ENCODE results near the gene DUSP15.

The DUSP15 gene

GRCh38 chr20:31866221-31866620 is 4.1 kb downstream of the DUSP15 start:
- Histone ChIP-seq H2AK5ac (ENCODE audit: low read depth, low read length) (no peak overlapping the region), H3K4me3 (ENCODE audit: low read length in 2 of 2) (no peak overlapping the region), H3K36me3 (replicated peaks in 1 of 2; ENCODE audit: control insufficient read depth in 2 of 2, insufficient read depth in 2 of 2, low read length in 2 of 2) (peaks cover 0 to 40% of the 10 kb centered on the region in 2 donors), H2BK12ac (ENCODE audit: low read length) (no peak overlapping the region), H2AFZ (ENCODE audit: low read length) (no peak overlapping the region), H3K23ac (ENCODE audit: low read depth, low read length, poor library complexity) (no peak overlapping the region), H3K9ac (ENCODE audit: low read depth, low read length, poor library complexity) (no peak overlapping the region), H3K27me3 (ENCODE audit: control insufficient read depth in 3 of 3, insufficient read depth in 3 of 3, low read depth in 1 of 3, low read length in 3 of 3) (peaks cover 0 to 25% (median 5%) of the 10 kb centered on the region in 3 experiments), H3K14ac (ENCODE audit: low read length) (no peak overlapping the region), H4K91ac (ENCODE audit: low read depth, low read length, poor library complexity) (no peak overlapping the region), H4K8ac (ENCODE audit: low read depth, low read length) (no peak overlapping the region), H3K4me2 (ENCODE audit: insufficient read depth, low read length, poor library complexity, severe bottlenecking) (no peak overlapping the region), H2BK15ac (ENCODE audit: low read length) (no peak overlapping the region), H3K9me3 (replicated peaks in 1 of 2; ENCODE audit: control insufficient read depth in 2 of 2, insufficient read depth in 1 of 2, low read depth in 1 of 2, low read length in 2 of 2) (peaks cover 0 to 1% of the 10 kb centered on the region in 2 donors), H3K4ac (ENCODE audit: low read length) (no peak overlapping the region), H3K79me1 (ENCODE audit: low read depth, low read length) (no peaks in the 10 kb centered on the region), H3K4me1 (ENCODE audit: control insufficient read depth in 2 of 2, insufficient read depth in 1 of 2, low read depth in 1 of 2, low read length in 2 of 2) (peaks cover 11 to 14% of the 10 kb centered on the region in 2 donors), H2BK120ac (ENCODE audit: low read depth, low read length) (no peak overlapping the region), H3K27ac (replicated peaks; ENCODE audit: low read length) (no peak overlapping the region), H3K18ac (ENCODE audit: low read length) (no peak overlapping the region), H2BK5ac (ENCODE audit: low read length) (no peak overlapping the region)
- no peak for DNase-seq (ENCODE audit: low spot score)
- no CpG with 5 or more reads among the region's 3 CpGs for WGBS, 2 donors (ENCODE audit: extremely low coverage in 2 of 2, insufficient read length in 2 of 2, insufficient replicate concordance in 1 of 2)

- no peak overlapping the region for H3K23ac ChIP-seq (ENCODE audit: low read depth, low read length, poor library complexity)
- peaks cover 0 to 40% of the 10 kb centered on the region in 2 donors for H3K36me3 ChIP-seq (replicated peaks in 1 of 2; ENCODE audit: control insufficient read depth in 2 of 2, insufficient read depth in 2 of 2, low read length in 2 of 2)
- no peak overlapping the region for H3K4ac ChIP-seq (ENCODE audit: low read length)
- H3K9ac ChIP-seq (ENCODE audit: low read depth, low read length, poor library complexity), result no peak overlapping the region
- H2BK12ac ChIP-seq (ENCODE audit: low read length), result no peak overlapping the region
- no peak overlapping the region for H3K4me3 ChIP-seq (ENCODE audit: low read length in 2 of 2)
- no peak overlapping the region for H2BK15ac ChIP-seq (ENCODE audit: low read length)
- no peak overlapping the region for H2BK120ac ChIP-seq (ENCODE audit: low read depth, low read length)
- H2AK5ac ChIP-seq (ENCODE audit: low read depth, low read length), result peak overlapping the region; percentile 27
- WGBS, 2 donors (ENCODE audit: extremely low coverage in 2 of 2, insufficient read length in 2 of 2, insufficient replicate concordance in 1 of 2), result no CpG with 5 or more reads among the region's 12 CpGs
- H2BK5ac ChIP-seq (ENCODE audit: low read length), result no peak overlapping the region
- H3K79me1 ChIP-seq (ENCODE audit: low read depth, low read length), result no peaks in the 10 kb centered on the region
- no peaks in the 10 kb centered on the region for H3K9me3 ChIP-seq (replicated peaks in 1 of 2; ENCODE audit: control insufficient read depth in 2 of 2, insufficient read depth in 1 of 2, low read depth in 1 of 2, low read length in 2 of 2)
- no peak overlapping the region for H3K4me2 ChIP-seq (ENCODE audit: insufficient read depth, low read length, poor library complexity, severe bottlenecking)
- H3K14ac ChIP-seq (ENCODE audit: low read length), result no peak overlapping the region
- no peak for DNase-seq (ENCODE audit: low spot score)
- no peak overlapping the region for H3K27ac ChIP-seq (replicated peaks; ENCODE audit: low read length)
- no peak overlapping the region for H3K18ac ChIP-seq (ENCODE audit: low read length)
- H4K91ac ChIP-seq (ENCODE audit: low read depth, low read length, poor library complexity), result no peak overlapping the region
- H3K4me1 ChIP-seq (ENCODE audit: control insufficient read depth in 2 of 2, insufficient read depth in 1 of 2, low read depth in 1 of 2, low read length in 2 of 2), result peaks cover 18 to 24% of the 10 kb centered on the region in 2 donors
- no peak overlapping the region for H2AFZ ChIP-seq (ENCODE audit: low read length)
- H4K8ac ChIP-seq (ENCODE audit: low read depth, low read length), result no peak overlapping the region
- peaks cover 0 to 15% (median under 1%) of the 10 kb centered on the region in 3 experiments for H3K27me3 ChIP-seq (ENCODE audit: control insufficient read depth in 3 of 3, insufficient read depth in 3 of 3, low read depth in 1 of 3, low read length in 3 of 3)
Measured at GRCh38 chr20:31864521-31865400, 5.6 kb downstream of the DUSP15 start.

- no peak overlapping the region for H4K8ac ChIP-seq (ENCODE audit: low read depth, low read length)
- H3K4me1 ChIP-seq (ENCODE audit: control insufficient read depth in 2 of 2, insufficient read depth in 1 of 2, low read depth in 1 of 2, low read length in 2 of 2), result peaks cover 11 to 19% of the 10 kb centered on the region in 2 donors
- peak overlapping the region; percentile 28 for H2AK5ac ChIP-seq (ENCODE audit: low read depth, low read length)
- no peak overlapping the region for H2AFZ ChIP-seq (ENCODE audit: low read length)
- peak overlapping the region; percentile 19 for H3K23ac ChIP-seq (ENCODE audit: low read depth, low read length, poor library complexity)
- H3K4me3 ChIP-seq (ENCODE audit: low read length in 2 of 2), result no peak overlapping the region
- H2BK12ac ChIP-seq (ENCODE audit: low read length), result peak overlapping the region; percentile 8
- H3K36me3 ChIP-seq (replicated peaks in 1 of 2; ENCODE audit: control insufficient read depth in 2 of 2, insufficient read depth in 2 of 2, low read length in 2 of 2), result peaks cover 0 to 40% of the 10 kb centered on the region in 2 donors
- H3K18ac ChIP-seq (ENCODE audit: low read length), result no peak overlapping the region
- H4K91ac ChIP-seq (ENCODE audit: low read depth, low read length, poor library complexity), result no peak overlapping the region
- H2BK5ac ChIP-seq (ENCODE audit: low read length), result no peak overlapping the region
- no peak overlapping the region for H3K4ac ChIP-seq (ENCODE audit: low read length)
- no CpG with 5 or more reads among the region's 9 CpGs for WGBS, 2 donors (ENCODE audit: extremely low coverage in 2 of 2, insufficient read length in 2 of 2, insufficient replicate concordance in 1 of 2)
- H3K79me1 ChIP-seq (ENCODE audit: low read depth, low read length), result no peaks in the 10 kb centered on the region
- no peak overlapping the region for H2BK120ac ChIP-seq (ENCODE audit: low read depth, low read length)
- no peak overlapping the region for H3K4me2 ChIP-seq (ENCODE audit: insufficient read depth, low read length, poor library complexity, severe bottlenecking)
- H3K9ac ChIP-seq (ENCODE audit: low read depth, low read length, poor library complexity), result no peak overlapping the region
- no peaks in the 10 kb centered on the region for H3K9me3 ChIP-seq (replicated peaks in 1 of 2; ENCODE audit: control insufficient read depth in 2 of 2, insufficient read depth in 1 of 2, low read depth in 1 of 2, low read length in 2 of 2)
- peaks cover 0 to 4% (median 0%) of the 10 kb centered on the region in 3 experiments for H3K27me3 ChIP-seq (ENCODE audit: control insufficient read depth in 3 of 3, insufficient read depth in 3 of 3, low read depth in 1 of 3, low read length in 3 of 3)
- no peak for DNase-seq (ENCODE audit: low spot score)
- no peak overlapping the region for H3K14ac ChIP-seq (ENCODE audit: low read length)
- H2BK15ac ChIP-seq (ENCODE audit: low read length), result peak overlapping the region; percentile 59
- H3K27ac ChIP-seq (replicated peaks; ENCODE audit: low read length), result no peak overlapping the region
Measured at GRCh38 chr20:31863296-31864085, 6.8 kb downstream of the DUSP15 start.

GRCh38 chr20:31862506-31862905 is 7.8 kb downstream of the DUSP15 start:
- Histone ChIP-seq H2AK5ac (ENCODE audit: low read depth, low read length) (peak overlapping the region; percentile 73), H3K18ac (ENCODE audit: low read length) (peak overlapping the region; percentile 15), H4K91ac (ENCODE audit: low read depth, low read length, poor library complexity) (peak overlapping the region; percentile 19), H2BK5ac (ENCODE audit: low read length) (no peak overlapping the region), H2BK15ac (ENCODE audit: low read length) (peak overlapping the region; percentile 50), H3K9ac (ENCODE audit: low read depth, low read length, poor library complexity) (no peak overlapping the region), H3K9me3 (replicated peaks in 1 of 2; ENCODE audit: control insufficient read depth in 2 of 2, insufficient read depth in 1 of 2, low read depth in 1 of 2, low read length in 2 of 2) (no peaks in the 10 kb centered on the region), H4K8ac (ENCODE audit: low read depth, low read length) (no peak overlapping the region), H3K27ac (replicated peaks; ENCODE audit: low read length) (no peak overlapping the region), H3K4me1 (ENCODE audit: control insufficient read depth in 2 of 2, insufficient read depth in 1 of 2, low read depth in 1 of 2, low read length in 2 of 2) (peaks cover 11 to 19% of the 10 kb centered on the region in 2 donors), H3K27me3 (ENCODE audit: control insufficient read depth in 3 of 3, insufficient read depth in 3 of 3, low read depth in 1 of 3, low read length in 3 of 3) (peaks cover 0 to 4% (median 4%) of the 10 kb centered on the region in 3 experiments), H3K23ac (ENCODE audit: low read depth, low read length, poor library complexity) (no peak overlapping the region), H3K14ac (ENCODE audit: low read length) (no peak overlapping the region), H2AFZ (ENCODE audit: low read length) (no peak overlapping the region), H3K4me3 (ENCODE audit: low read length in 2 of 2) (no peak overlapping the region), H2BK12ac (ENCODE audit: low read length) (peak overlapping the region; percentile 52), H3K4ac (ENCODE audit: low read length) (no peak overlapping the region), H3K4me2 (ENCODE audit: insufficient read depth, low read length, poor library complexity, severe bottlenecking) (no peak overlapping the region), H2BK120ac (ENCODE audit: low read depth, low read length) (peak overlapping the region; percentile 7), H3K36me3 (replicated peaks in 1 of 2; ENCODE audit: control insufficient read depth in 2 of 2, insufficient read depth in 2 of 2, low read length in 2 of 2) (peaks cover 0 to 40% of the 10 kb centered on the region in 2 donors), H3K79me1 (ENCODE audit: low read depth, low read length) (no peaks in the 10 kb centered on the region)
- DNase-seq (ENCODE audit: low spot score), result no peak
- WGBS, 2 donors (ENCODE audit: extremely low coverage in 2 of 2, insufficient read length in 2 of 2, insufficient replicate concordance in 1 of 2), result no CpG with 5 or more reads among the region's 8 CpGs
